GM18498 (cell line): ENCODE data around the gene DLGAP1.

Experiments used
- ATAC-seq: cut with Tn5 transposase; IDR thresholded peaks from one replicate; pipeline ENCODE4 v1.9.1; 2021; ENCODE audit warnings: mild to moderate bottlenecking, moderate library complexity; ENCODE audit not compliant: unreplicated experiment

DLGAP1 gene

GRCh38 chr18:4196351-4196750 is 258.8 kb downstream of the DLGAP1 start:
- no peak for ATAC-seq

- no peak for ATAC-seq
Observed at GRCh38 chr18:4193086-4193485, 262.0 kb downstream of the DLGAP1 start.

- no peak for ATAC-seq
Observed at GRCh38 chr18:4181882-4182568, 273.1 kb downstream of the DLGAP1 start.

GRCh38 chr18:4181086-4181485 is 274.0 kb downstream of the DLGAP1 start:
- no peak for ATAC-seq

- ATAC-seq, result no peak
Observed at GRCh38 chr18:4172196-4173100, 282.7 kb downstream of the DLGAP1 start.

GRCh38 chr18:4157352-4157751 is 297.8 kb downstream of the DLGAP1 start:
- ATAC-seq, result no peak

- ATAC-seq, result no peak
Observed at GRCh38 chr18:4146797-4147196, 308.3 kb downstream of the DLGAP1 start.

- no peak for ATAC-seq
Observed at GRCh38 chr18:4144201-4144600, 310.9 kb downstream of the DLGAP1 start.

GRCh38 chr18:4143585-4143984 is 311.5 kb downstream of the DLGAP1 start:
- ATAC-seq, result no peak

- ATAC-seq, result no peak
Observed at GRCh38 chr18:4142876-4143275, 312.2 kb downstream of the DLGAP1 start.

GRCh38 chr18:4134700-4135099 is 320.4 kb downstream of the DLGAP1 start:
- no peak for ATAC-seq

GRCh38 chr18:4130734-4131719 is 324.1 kb downstream of the DLGAP1 start:
- ATAC-seq, result no peak

- no peak for ATAC-seq
Observed at GRCh38 chr18:4126939-4127338, 328.2 kb downstream of the DLGAP1 start.

GRCh38 chr18:4125627-4126230 is 329.4 kb downstream of the DLGAP1 start:
- ATAC-seq, result no peak

- ATAC-seq, result no peak
Observed at GRCh38 chr18:4125224-4125623, 329.9 kb downstream of the DLGAP1 start.

GRCh38 chr18:4119813-4120212 is 335.3 kb downstream of the DLGAP1 start:
- ATAC-seq, result no peak

- ATAC-seq, result no peak
Observed at GRCh38 chr18:4119127-4119648, 335.9 kb downstream of the DLGAP1 start.

GRCh38 chr18:4108016-4108415 is 347.1 kb downstream of the DLGAP1 start:
- no peak for ATAC-seq

GRCh38 chr18:4107049-4107467 is 348.0 kb downstream of the DLGAP1 start:
- ATAC-seq, result no peak

GRCh38 chr18:4106407-4107033 is 348.6 kb downstream of the DLGAP1 start:
- ATAC-seq, result peak; percentile 61
